Measurements from ENCODE around the gene GGT7.

The GGT7 gene

GRCh38 chr20:34848597-34848996 is 24.1 kb downstream of the GGT7 start:
- Histone ChIP-seq H3K4me1 (ENCODE audit: control insufficient read depth, insufficient read depth, low read length, poor library complexity, severe bottlenecking) (no peaks in the 10 kb centered on the region), H3K27ac (ENCODE audit: low read depth, low read length, severe bottlenecking) (no peak overlapping the region), H3K9me3 (ENCODE audit: control insufficient read depth, low read length) (no peaks in the 10 kb centered on the region), H3K36me3 (ENCODE audit: control insufficient read depth, insufficient read depth, low read length) (peaks cover 63% of the 10 kb centered on the region), H3K4me3 (ENCODE audit: extremely low read depth, insufficient read depth, low read length, poor library complexity, severe bottlenecking) (no peak overlapping the region)
- 89 to 94% methylated on average over 4 of the region's 5 CpGs for WGBS, 2 experiments (ENCODE audit: insufficient coverage in 2 of 2)

GRCh38 chr20:34843421-34843820 is 29.2 kb downstream of the GGT7 start:
- H3K27ac ChIP-seq (ENCODE audit: low read depth, low read length, severe bottlenecking): no peak overlapping the region
- no peaks in the 10 kb centered on the region for H3K4me1 ChIP-seq (ENCODE audit: control insufficient read depth, insufficient read depth, low read length, poor library complexity, severe bottlenecking)
- no peaks in the 10 kb centered on the region for H3K9me3 ChIP-seq (ENCODE audit: control insufficient read depth, low read length)
- 86% methylated on average over 1 of the region's 2 CpGs; no CpG with 5 or more reads in 1 of the 2 experiments for WGBS, 2 experiments (ENCODE audit: insufficient coverage in 2 of 2)
- H3K4me3 ChIP-seq (ENCODE audit: extremely low read depth, insufficient read depth, low read length, poor library complexity, severe bottlenecking): no peak overlapping the region
- H3K36me3 ChIP-seq (ENCODE audit: control insufficient read depth, insufficient read depth, low read length): peaks cover 21% of the 10 kb centered on the region

GRCh38 chr20:34842143-34842542 is 30.5 kb downstream of the GGT7 start:
- Histone ChIP-seq H3K36me3 (ENCODE audit: control insufficient read depth, insufficient read depth, low read length) (peaks cover 17% of the 10 kb centered on the region), H3K4me1 (ENCODE audit: control insufficient read depth, insufficient read depth, low read length, poor library complexity, severe bottlenecking) (no peaks in the 10 kb centered on the region), H3K27ac (ENCODE audit: low read depth, low read length, severe bottlenecking) (no peak overlapping the region), H3K4me3 (ENCODE audit: extremely low read depth, insufficient read depth, low read length, poor library complexity, severe bottlenecking) (no peak overlapping the region), H3K9me3 (ENCODE audit: control insufficient read depth, low read length) (no peaks in the 10 kb centered on the region)
- WGBS, 2 experiments (ENCODE audit: insufficient coverage in 2 of 2): 89 to 93% methylated on average over 2 of the region's 2 CpGs

- Histone ChIP-seq H3K4me3 (ENCODE audit: extremely low read depth, insufficient read depth, low read length, poor library complexity, severe bottlenecking) (no peak overlapping the region), H3K36me3 (ENCODE audit: control insufficient read depth, insufficient read depth, low read length) (no peaks in the 10 kb centered on the region), H3K9me3 (ENCODE audit: control insufficient read depth, low read length) (no peaks in the 10 kb centered on the region), H3K4me1 (ENCODE audit: control insufficient read depth, insufficient read depth, low read length, poor library complexity, severe bottlenecking) (no peaks in the 10 kb centered on the region), H3K27ac (ENCODE audit: low read depth, low read length, severe bottlenecking) (no peak overlapping the region)
- WGBS, 2 experiments (ENCODE audit: insufficient coverage in 2 of 2): 83 to 87% methylated on average over 4 to 5 of the region's 6 CpGs
These were observed 38.2 kb downstream of the GGT7 start for GRCh38 chr20:34834459-34834893.

- Histone ChIP-seq H3K4me3 (ENCODE audit: extremely low read depth, insufficient read depth, low read length, poor library complexity, severe bottlenecking) (no peak overlapping the region), H3K27ac (ENCODE audit: low read depth, low read length, severe bottlenecking) (no peak overlapping the region), H3K36me3 (ENCODE audit: control insufficient read depth, insufficient read depth, low read length) (no peaks in the 10 kb centered on the region), H3K4me1 (ENCODE audit: control insufficient read depth, insufficient read depth, low read length, poor library complexity, severe bottlenecking) (no peaks in the 10 kb centered on the region), H3K9me3 (ENCODE audit: control insufficient read depth, low read length) (no peaks in the 10 kb centered on the region)
- WGBS, 2 experiments (ENCODE audit: insufficient coverage in 2 of 2): 86 to 92% methylated on average over 2 to 3 of the region's 5 CpGs
These were observed 40.7 kb downstream of the GGT7 start for GRCh38 chr20:34831936-34832335.

GRCh38 chr20:34829191-34829590 is 43.5 kb downstream of the GGT7 start:
- no peak overlapping the region for H3K4me3 ChIP-seq (ENCODE audit: extremely low read depth, insufficient read depth, low read length, poor library complexity, severe bottlenecking)
- H3K9me3 ChIP-seq (ENCODE audit: control insufficient read depth, low read length): no peaks in the 10 kb centered on the region
- no peaks in the 10 kb centered on the region for H3K4me1 ChIP-seq (ENCODE audit: control insufficient read depth, insufficient read depth, low read length, poor library complexity, severe bottlenecking)
- 62 to 89% methylated on average over 1 to 2 of the region's 3 CpGs for WGBS, 2 experiments (ENCODE audit: insufficient coverage in 2 of 2)
- no peak overlapping the region for H3K27ac ChIP-seq (ENCODE audit: low read depth, low read length, severe bottlenecking)
- H3K36me3 ChIP-seq (ENCODE audit: control insufficient read depth, insufficient read depth, low read length): no peaks in the 10 kb centered on the region

- Histone ChIP-seq H3K4me1 (ENCODE audit: control insufficient read depth, insufficient read depth, low read length, poor library complexity, severe bottlenecking) (no peaks in the 10 kb centered on the region), H3K36me3 (ENCODE audit: control insufficient read depth, insufficient read depth, low read length) (peaks cover 6% of the 10 kb centered on the region), H3K27ac (ENCODE audit: low read depth, low read length, severe bottlenecking) (peak within 1 kb of the TSS; percentile 71), H3K9me3 (ENCODE audit: control insufficient read depth, low read length) (no peaks in the 10 kb centered on the region), H3K4me3 (ENCODE audit: extremely low read depth, insufficient read depth, low read length, poor library complexity, severe bottlenecking) (peak within 1 kb of the TSS; percentile 78)
- 17 to 23% methylated on average over 21 to 22 of the region's 52 CpGs for WGBS, 2 experiments (ENCODE audit: insufficient coverage in 2 of 2)
These were observed 46.9 kb downstream of the GGT7 start, which contains the start of gene NCOA6 for GRCh38 chr20:34825530-34826362. NCOA6 (minus strand) TSS chr20:34825651; CDS start chr20:34782355, 43,296 bp downstream.

- Histone ChIP-seq H3K4me3 (ENCODE audit: extremely low read depth, insufficient read depth, low read length, poor library complexity, severe bottlenecking) (peak overlapping the region; percentile 78), H3K9me3 (ENCODE audit: control insufficient read depth, low read length) (no peaks in the 10 kb centered on the region), H3K4me1 (ENCODE audit: control insufficient read depth, insufficient read depth, low read length, poor library complexity, severe bottlenecking) (no peaks in the 10 kb centered on the region), H3K27ac (ENCODE audit: low read depth, low read length, severe bottlenecking) (peak overlapping the region; percentile 71), H3K36me3 (ENCODE audit: control insufficient read depth, insufficient read depth, low read length) (peaks cover 12% of the 10 kb centered on the region)
- WGBS, 2 experiments (ENCODE audit: insufficient coverage in 2 of 2): 0% methylated on average over 48 to 57 of the region's 68 CpGs
These were observed 47.7 kb downstream of the GGT7 start for GRCh38 chr20:34824806-34825529.

GRCh38 chr20:34824452-34824805 is 48.2 kb downstream of the GGT7 start:
- 5 to 8% methylated on average over 2 of the region's 2 CpGs for WGBS, 2 experiments (ENCODE audit: insufficient coverage in 2 of 2)
- H3K9me3 ChIP-seq (ENCODE audit: control insufficient read depth, low read length): no peaks in the 10 kb centered on the region
- no peaks in the 10 kb centered on the region for H3K4me1 ChIP-seq (ENCODE audit: control insufficient read depth, insufficient read depth, low read length, poor library complexity, severe bottlenecking)
- H3K4me3 ChIP-seq (ENCODE audit: extremely low read depth, insufficient read depth, low read length, poor library complexity, severe bottlenecking): peak overlapping the region; percentile 78
- H3K27ac ChIP-seq (ENCODE audit: low read depth, low read length, severe bottlenecking): peak overlapping the region; percentile 71
- peaks cover 13% of the 10 kb centered on the region for H3K36me3 ChIP-seq (ENCODE audit: control insufficient read depth, insufficient read depth, low read length)

GRCh38 chr20:34824026-34824425 is 48.6 kb downstream of the GGT7 start:
- Histone ChIP-seq H3K9me3 (ENCODE audit: control insufficient read depth, low read length) (no peaks in the 10 kb centered on the region), H3K36me3 (ENCODE audit: control insufficient read depth, insufficient read depth, low read length) (peaks cover 13% of the 10 kb centered on the region), H3K4me3 (ENCODE audit: extremely low read depth, insufficient read depth, low read length, poor library complexity, severe bottlenecking) (peak overlapping the region; percentile 78), H3K27ac (ENCODE audit: low read depth, low read length, severe bottlenecking) (no peak overlapping the region), H3K4me1 (ENCODE audit: control insufficient read depth, insufficient read depth, low read length, poor library complexity, severe bottlenecking) (no peaks in the 10 kb centered on the region)
- 67 to 100% methylated on average over 1 of the region's 1 CpG for WGBS, 2 experiments (ENCODE audit: insufficient coverage in 2 of 2)

Data from mesodermal cell (in vitro differentiated cells).